WTC11 (cell line): ENCODE results near the gene OSR1. TPM values are rescaled to one million over a fixed set of nuclear protein-coding genes. Genes with fewer than 3 reads are reported as not detected.

ENCODE experiments used
- ATAC-seq: fragments of 200-7000 bp; cut with Tn5 transposase; 2 replicates; pipeline ENCODE4 v1.10.0; 2021; ENCODE audit warnings: mild to moderate bottlenecking, moderate library complexity
- CTCF ChIA-PET: fragments of 300-600 bp; sonication (Branson Sonifier 250); formaldehyde crosslinking; loops from one replicate; lab custom pipeline; 2021; ENCODE audit warnings: antibody characterized with exemption; lab: Charles Lee
- POLR2A ChIA-PET: fragments of 350-600 bp; sonication (Branson Sonifier 250); formaldehyde crosslinking; loops from one replicate; lab custom pipeline; 2021; ENCODE audit warnings: antibody characterized with exemption; lab: Charles Lee
- DNase-seq: peaks from one replicate; pipeline ENCODE4 v3.0.0; 2021; ENCODE audit warnings: low spot score
- H3K27ac Mint-ChIP-seq: 2 replicates; pipeline ENCODE4 v1.8.0; 2021; ENCODE audit warnings: mixed read lengths
- H3K27me3 Mint-ChIP-seq: 2 replicates; pipeline ENCODE4 v1.8.0; 2021; ENCODE audit warnings: low read depth, mild to moderate bottlenecking, moderate library complexity, mixed read lengths
- H3K36me3 Mint-ChIP-seq: 2 replicates; pipeline ENCODE4 v1.8.0; 2021; ENCODE audit warnings: mixed read lengths
- H3K4me1 Mint-ChIP-seq: 2 replicates; pipeline ENCODE4 v1.8.0; 2022; ENCODE audit warnings: mixed read lengths
- H3K4me3 Mint-ChIP-seq: 2 replicates; pipeline ENCODE4 v1.8.0; 2021; ENCODE audit warnings: mild to moderate bottlenecking, moderate library complexity, mixed read lengths
- H3K9me3 Mint-ChIP-seq: 2 replicates; pipeline ENCODE4 v1.8.0; 2021; ENCODE audit warnings: mixed read lengths
- ATF3 ChIP-seq: sonication (generic); formaldehyde crosslinking; conservative IDR thresholded peaks from 2 replicates; pipeline ENCODE4 v1.8.1; 2022; ENCODE audit warnings: mild to moderate bottlenecking, missing genetic modification reagents
- CDX4 ChIP-seq: fragments of 250-450 bp; sonication (Bioruptor Pico); IDR thresholded peaks from 2 replicates; pipeline ENCODE4 v1.9.0; 2021; ENCODE audit warnings: moderate library complexity, mild to moderate bottlenecking, inconsistent platforms, borderline replicate concordance
- CREB1 ChIP-seq: sonication (generic); formaldehyde crosslinking; IDR thresholded peaks from 2 replicates; pipeline ENCODE4 v1.8.0; 2023; ENCODE audit warnings: mild to moderate bottlenecking, missing genetic modification reagents
- ELF4 ChIP-seq: sonication (generic); formaldehyde crosslinking; IDR thresholded peaks from 2 replicates; pipeline ENCODE4 v1.8.1; 2022; ENCODE audit warnings: low read depth, mild to moderate bottlenecking, moderate library complexity, missing genetic modification reagents
- EMX1 ChIP-seq: fragments of 250-450 bp; sonication (Bioruptor Pico); IDR thresholded peaks from 2 replicates; pipeline ENCODE4 v1.8.0; 2021; ENCODE audit warnings: mild to moderate bottlenecking
- ETV6 ChIP-seq: sonication (generic); formaldehyde crosslinking; IDR thresholded peaks from 2 replicates; pipeline ENCODE4 v1.8.1; 2022; ENCODE audit warnings: mild to moderate bottlenecking, missing genetic modification reagents
- JAZF1 ChIP-seq: fragments of 250-450 bp; sonication (Bioruptor Pico); IDR thresholded peaks from 2 replicates; pipeline ENCODE4 v1.9.0; 2021; ENCODE audit warnings: moderate library complexity, mild to moderate bottlenecking, inconsistent platforms
- KAT7 ChIP-seq: sonication (generic); formaldehyde crosslinking; IDR thresholded peaks from 2 replicates; pipeline ENCODE4 v1.8.1; 2023; ENCODE audit warnings: missing genetic modification reagents, mild to moderate bottlenecking, borderline replicate concordance
- NFATC4 ChIP-seq: fragments of 250-450 bp; sonication (Bioruptor Pico); IDR thresholded peaks from 2 replicates; pipeline ENCODE4 v1.9.0; 2021; ENCODE audit warnings: mild to moderate bottlenecking
- OVOL2 ChIP-seq: fragments of 250-450 bp; sonication (Bioruptor Pico); IDR thresholded peaks from 2 replicates; pipeline ENCODE4 v1.9.0; 2021; ENCODE audit warnings: mild to moderate bottlenecking, borderline replicate concordance
- PRRX2 ChIP-seq: fragments of 250-450 bp; sonication (Bioruptor Pico); IDR thresholded peaks from 2 replicates; pipeline ENCODE4 v1.8.0; 2021; ENCODE audit warnings: mild to moderate bottlenecking
- RORB ChIP-seq: fragments of 250-450 bp; sonication (Bioruptor Pico); IDR thresholded peaks from 2 replicates; pipeline ENCODE4 v1.9.0; 2021; ENCODE audit warnings: mild to moderate bottlenecking
- SP1 ChIP-seq: sonication (generic); formaldehyde crosslinking; conservative IDR thresholded peaks from 2 replicates; pipeline ENCODE4 v1.8.1; 2022; ENCODE audit warnings: missing genetic modification reagents
- TEAD1 ChIP-seq: sonication (generic); formaldehyde crosslinking; IDR thresholded peaks from 2 replicates; pipeline ENCODE4 v1.8.0; 2022; ENCODE audit warnings: mild to moderate bottlenecking, missing genetic modification reagents
- TEAD4 ChIP-seq: sonication (generic); formaldehyde crosslinking; IDR thresholded peaks from 2 replicates; pipeline ENCODE4 v1.8.0; 2022; ENCODE audit warnings: mild to moderate bottlenecking, missing genetic modification reagents
- ZNF219 ChIP-seq: sonication (generic); formaldehyde crosslinking; IDR thresholded peaks from 2 replicates; pipeline ENCODE4 v1.8.0; 2023; ENCODE audit warnings: missing genetic modification reagents, mild to moderate bottlenecking, borderline replicate concordance
- ZNF423 ChIP-seq: fragments of 250-450 bp; sonication (Bioruptor Pico); IDR thresholded peaks from 2 replicates; pipeline ENCODE4 v2.1.2; 2022; ENCODE audit warnings: mild to moderate bottlenecking, moderate library complexity
- total RNA-seq: library from RNA; stranded (reverse); gene quantifications from 3 replicates; pipeline ENCODE4 v1.2.3, GENCODE V29; 2021
- TF ChIP-seq, protein P1 (sequence below): sonication (generic); formaldehyde crosslinking; IDR thresholded peaks from 2 replicates; pipeline ENCODE4 v1.8.1; 2023; ENCODE audit warnings: mild to moderate bottlenecking, missing genetic modification reagents, moderate library complexity
- TF ChIP-seq, protein P2 (sequence below): sonication (generic); formaldehyde crosslinking; IDR thresholded peaks from 2 replicates; pipeline ENCODE4 v1.8.0; 2023; ENCODE audit warnings: mild to moderate bottlenecking, missing genetic modification reagents
- TF ChIP-seq, protein P3 (sequence below): sonication (generic); formaldehyde crosslinking; IDR thresholded peaks from 2 replicates; pipeline ENCODE4 v1.8.1; 2023; ENCODE audit warnings: mild to moderate bottlenecking, missing genetic modification reagents, moderate library complexity
- TF ChIP-seq, protein P4 (sequence below): fragments of 200-600 bp; IDR thresholded peaks from 2 replicates; pipeline ENCODE4 v1.8.0; 2022; ENCODE audit warnings: antibody characterized with exemption
- TF ChIP-seq, protein P5 (sequence below): sonication (generic); formaldehyde crosslinking; IDR thresholded peaks from 2 replicates; pipeline ENCODE4 v1.8.1; 2022; ENCODE audit warnings: low read depth, mild to moderate bottlenecking, moderate library complexity, missing genetic modification reagents, borderline replicate concordance
- TF ChIP-seq, protein P6 (sequence below): sonication (generic); formaldehyde crosslinking; IDR thresholded peaks from 2 replicates; pipeline ENCODE4 v1.8.1; 2023; ENCODE audit warnings: mild to moderate bottlenecking, missing genetic modification reagents

OSR1 gene
- total RNA-seq, 1 experiment from 2014 or later, result 0.22 TPM

- ChIA-PET POLR2A (no interaction called here), CTCF (interaction anchor here (0.9 kb wide), 1 partner anchor 20 kb away, joined by 5 read pairs; no protein-coding TSS in a partner anchor)
- ATAC-seq (no peak), DNase-seq (no peak)
- Mint-ChIP-seq H3K27ac (no peak overlapping the region), H3K4me1 (no peaks in the 10 kb centered on the region), H3K4me3 (no peak overlapping the region), H3K36me3 (no peaks in the 10 kb centered on the region), H3K27me3 (no peaks in the 10 kb centered on the region), H3K9me3 (no peaks in the 10 kb centered on the region)
- TF ChIP-seq JAZF1 (CRISPR knock-in tag) (no peak), CREB1 (no peak), ELF4 (CRISPR knock-in tag) (no peak), TEAD4 (CRISPR knock-in tag) (no peak), ZNF423 (CRISPR knock-in tag) (no peak), EMX1 (CRISPR knock-in tag) (no peak)
- TF ChIP-seq, protein P1, sequence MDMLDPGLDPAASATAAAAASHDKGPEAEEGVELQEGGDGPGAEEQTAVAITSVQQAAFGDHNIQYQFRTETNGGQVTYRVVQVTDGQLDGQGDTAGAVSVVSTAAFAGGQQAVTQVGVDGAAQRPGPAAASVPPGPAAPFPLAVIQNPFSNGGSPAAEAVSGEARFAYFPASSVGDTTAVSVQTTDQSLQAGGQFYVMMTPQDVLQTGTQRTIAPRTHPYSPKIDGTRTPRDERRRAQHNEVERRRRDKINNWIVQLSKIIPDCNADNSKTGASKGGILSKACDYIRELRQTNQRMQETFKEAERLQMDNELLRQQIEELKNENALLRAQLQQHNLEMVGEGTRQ (CRISPR knock-in tag), result no peak
- TF ChIP-seq, protein P2, sequence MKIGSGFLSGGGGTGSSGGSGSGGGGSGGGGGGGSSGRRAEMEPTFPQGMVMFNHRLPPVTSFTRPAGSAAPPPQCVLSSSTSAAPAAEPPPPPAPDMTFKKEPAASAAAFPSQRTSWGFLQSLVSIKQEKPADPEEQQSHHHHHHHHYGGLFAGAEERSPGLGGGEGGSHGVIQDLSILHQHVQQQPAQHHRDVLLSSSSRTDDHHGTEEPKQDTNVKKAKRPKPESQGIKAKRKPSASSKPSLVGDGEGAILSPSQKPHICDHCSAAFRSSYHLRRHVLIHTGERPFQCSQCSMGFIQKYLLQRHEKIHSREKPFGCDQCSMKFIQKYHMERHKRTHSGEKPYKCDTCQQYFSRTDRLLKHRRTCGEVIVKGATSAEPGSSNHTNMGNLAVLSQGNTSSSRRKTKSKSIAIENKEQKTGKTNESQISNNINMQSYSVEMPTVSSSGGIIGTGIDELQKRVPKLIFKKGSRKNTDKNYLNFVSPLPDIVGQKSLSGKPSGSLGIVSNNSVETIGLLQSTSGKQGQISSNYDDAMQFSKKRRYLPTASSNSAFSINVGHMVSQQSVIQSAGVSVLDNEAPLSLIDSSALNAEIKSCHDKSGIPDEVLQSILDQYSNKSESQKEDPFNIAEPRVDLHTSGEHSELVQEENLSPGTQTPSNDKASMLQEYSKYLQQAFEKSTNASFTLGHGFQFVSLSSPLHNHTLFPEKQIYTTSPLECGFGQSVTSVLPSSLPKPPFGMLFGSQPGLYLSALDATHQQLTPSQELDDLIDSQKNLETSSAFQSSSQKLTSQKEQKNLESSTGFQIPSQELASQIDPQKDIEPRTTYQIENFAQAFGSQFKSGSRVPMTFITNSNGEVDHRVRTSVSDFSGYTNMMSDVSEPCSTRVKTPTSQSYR (CRISPR knock-in tag), result no peak
- TF ChIP-seq, protein P3, sequence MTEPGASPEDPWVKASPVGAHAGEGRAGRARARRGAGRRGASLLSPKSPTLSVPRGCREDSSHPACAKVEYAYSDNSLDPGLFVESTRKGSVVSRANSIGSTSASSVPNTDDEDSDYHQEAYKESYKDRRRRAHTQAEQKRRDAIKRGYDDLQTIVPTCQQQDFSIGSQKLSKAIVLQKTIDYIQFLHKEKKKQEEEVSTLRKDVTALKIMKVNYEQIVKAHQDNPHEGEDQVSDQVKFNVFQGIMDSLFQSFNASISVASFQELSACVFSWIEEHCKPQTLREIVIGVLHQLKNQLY (CRISPR knock-in tag), result no peak
These were observed 30.9 kb downstream of the OSR1 start for GRCh38 chr2:19327496-19327895.

DNA sequence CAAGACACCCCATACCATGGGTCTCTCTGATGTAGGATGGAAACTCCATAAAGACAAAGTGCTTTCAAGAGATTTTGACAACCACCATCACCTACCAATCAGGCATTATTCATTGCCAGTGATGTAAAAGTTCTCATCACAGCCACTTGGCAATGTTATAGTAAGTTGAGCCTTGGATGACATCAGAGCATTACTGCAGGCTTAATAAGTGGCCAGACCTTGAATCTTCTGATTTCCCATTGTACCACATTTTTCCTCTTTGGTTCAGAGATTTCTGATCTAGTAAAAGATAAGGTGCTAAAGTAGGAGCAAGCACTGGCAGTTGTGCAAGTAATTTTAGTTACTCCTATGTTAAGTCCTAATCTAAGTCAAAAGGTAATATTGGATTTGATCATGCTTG, 36.5 kb downstream of the OSR1 start:
- ATAC-seq, result no peak
- ChIA-PET POLR2A (no interaction called here), CTCF (no interaction called here)
- no peaks in the 10 kb centered on the region for H3K4me1 Mint-ChIP-seq
- no peak overlapping the region for H3K27ac Mint-ChIP-seq
- H3K4me3 Mint-ChIP-seq, result no peak overlapping the region
- no peaks in the 10 kb centered on the region for H3K9me3 Mint-ChIP-seq
- no peaks in the 10 kb centered on the region for H3K36me3 Mint-ChIP-seq
- no peak for DNase-seq
- H3K27me3 Mint-ChIP-seq, result no peaks in the 10 kb centered on the region
- TF ChIP-seq ETV6 (CRISPR knock-in tag), result no peak
- TF ChIP-seq, protein P4, sequence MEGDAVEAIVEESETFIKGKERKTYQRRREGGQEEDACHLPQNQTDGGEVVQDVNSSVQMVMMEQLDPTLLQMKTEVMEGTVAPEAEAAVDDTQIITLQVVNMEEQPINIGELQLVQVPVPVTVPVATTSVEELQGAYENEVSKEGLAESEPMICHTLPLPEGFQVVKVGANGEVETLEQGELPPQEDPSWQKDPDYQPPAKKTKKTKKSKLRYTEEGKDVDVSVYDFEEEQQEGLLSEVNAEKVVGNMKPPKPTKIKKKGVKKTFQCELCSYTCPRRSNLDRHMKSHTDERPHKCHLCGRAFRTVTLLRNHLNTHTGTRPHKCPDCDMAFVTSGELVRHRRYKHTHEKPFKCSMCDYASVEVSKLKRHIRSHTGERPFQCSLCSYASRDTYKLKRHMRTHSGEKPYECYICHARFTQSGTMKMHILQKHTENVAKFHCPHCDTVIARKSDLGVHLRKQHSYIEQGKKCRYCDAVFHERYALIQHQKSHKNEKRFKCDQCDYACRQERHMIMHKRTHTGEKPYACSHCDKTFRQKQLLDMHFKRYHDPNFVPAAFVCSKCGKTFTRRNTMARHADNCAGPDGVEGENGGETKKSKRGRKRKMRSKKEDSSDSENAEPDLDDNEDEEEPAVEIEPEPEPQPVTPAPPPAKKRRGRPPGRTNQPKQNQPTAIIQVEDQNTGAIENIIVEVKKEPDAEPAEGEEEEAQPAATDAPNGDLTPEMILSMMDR, result no peak
- TF ChIP-seq RORB, result no peak
- TF ChIP-seq, protein P5, sequence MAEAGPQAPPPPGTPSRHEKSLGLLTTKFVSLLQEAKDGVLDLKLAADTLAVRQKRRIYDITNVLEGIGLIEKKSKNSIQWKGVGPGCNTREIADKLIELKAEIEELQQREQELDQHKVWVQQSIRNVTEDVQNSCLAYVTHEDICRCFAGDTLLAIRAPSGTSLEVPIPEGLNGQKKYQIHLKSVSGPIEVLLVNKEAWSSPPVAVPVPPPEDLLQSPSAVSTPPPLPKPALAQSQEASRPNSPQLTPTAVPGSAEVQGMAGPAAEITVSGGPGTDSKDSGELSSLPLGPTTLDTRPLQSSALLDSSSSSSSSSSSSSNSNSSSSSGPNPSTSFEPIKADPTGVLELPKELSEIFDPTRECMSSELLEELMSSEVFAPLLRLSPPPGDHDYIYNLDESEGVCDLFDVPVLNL (CRISPR knock-in tag), result no peak
- no peak for TF ChIP-seq SP1 (CRISPR knock-in tag)
- TF ChIP-seq PRRX2, result no peak
- TF ChIP-seq, protein P6, sequence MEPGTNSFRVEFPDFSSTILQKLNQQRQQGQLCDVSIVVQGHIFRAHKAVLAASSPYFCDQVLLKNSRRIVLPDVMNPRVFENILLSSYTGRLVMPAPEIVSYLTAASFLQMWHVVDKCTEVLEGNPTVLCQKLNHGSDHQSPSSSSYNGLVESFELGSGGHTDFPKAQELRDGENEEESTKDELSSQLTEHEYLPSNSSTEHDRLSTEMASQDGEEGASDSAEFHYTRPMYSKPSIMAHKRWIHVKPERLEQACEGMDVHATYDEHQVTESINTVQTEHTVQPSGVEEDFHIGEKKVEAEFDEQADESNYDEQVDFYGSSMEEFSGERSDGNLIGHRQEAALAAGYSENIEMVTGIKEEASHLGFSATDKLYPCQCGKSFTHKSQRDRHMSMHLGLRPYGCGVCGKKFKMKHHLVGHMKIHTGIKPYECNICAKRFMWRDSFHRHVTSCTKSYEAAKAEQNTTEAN (CRISPR knock-in tag), result no peak
- no peak for TF ChIP-seq ELF4 (CRISPR knock-in tag)
- no peak for TF ChIP-seq EMX1 (CRISPR knock-in tag)
- TF ChIP-seq ATF3, result no peak
- no peak for TF ChIP-seq CDX4
- no peak for TF ChIP-seq KAT7 (CRISPR knock-in tag)
- no peak for TF ChIP-seq OVOL2 (CRISPR knock-in tag)
- no peak for TF ChIP-seq TEAD1
- no peak for TF ChIP-seq NFATC4
- TF ChIP-seq ZNF219, result no peak
